ENCODE measurements around the gene MALT1.

Gene MALT1

GRCh38 chr18:58779529-58779928 is 108.3 kb downstream of the MALT1 start:
- DNase-seq: no peak

GRCh38 chr18:58780045-58780444 is 108.8 kb downstream of the MALT1 start:
- DNase-seq: no peak

GRCh38 chr18:58781627-58782194 is 110.4 kb downstream of the MALT1 start:
- peak; percentile 78 for DNase-seq

- DNase-seq: no peak
Observed at GRCh38 chr18:58784601-58785137, 113.4 kb downstream of the MALT1 start.

- DNase-seq: peak; percentile 95
Observed at GRCh38 chr18:58785171-58785805, 114.0 kb downstream of the MALT1 start.

- DNase-seq: no peak
Observed at GRCh38 chr18:58785870-58786269, 114.6 kb downstream of the MALT1 start.

GRCh38 chr18:58787536-58788149 is 116.4 kb downstream of the MALT1 start:
- no peak for DNase-seq

- no peak for DNase-seq
Observed at GRCh38 chr18:58788470-58788869, 117.2 kb downstream of the MALT1 start.

GRCh38 chr18:58788971-58789875 is 118.0 kb downstream of the MALT1 start:
- DNase-seq: peak; percentile 53

- DNase-seq: no peak
Observed at GRCh38 chr18:58789876-58790240, 118.6 kb downstream of the MALT1 start.

GRCh38 chr18:58792086-58792485 is 120.8 kb downstream of the MALT1 start:
- no peak for DNase-seq

- peak; percentile 77 for DNase-seq
Observed at GRCh38 chr18:58793361-58793760, 122.1 kb downstream of the MALT1 start.

- no peak for DNase-seq
Observed at GRCh38 chr18:58796220-58796619, 125.0 kb downstream of the MALT1 start.

GRCh38 chr18:58800582-58800981 is 129.3 kb downstream of the MALT1 start:
- no peak for DNase-seq

GRCh38 chr18:58802959-58803358 is 131.7 kb downstream of the MALT1 start:
- no peak for DNase-seq

GRCh38 chr18:58803978-58804377 is 132.7 kb downstream of the MALT1 start:
- DNase-seq: no peak
